ENCODE data around the gene DLL1.

DLL1 gene

GRCh38 chr6:170250455-170250854 lies 40.4 kb downstream of the DLL1 start:
- Mint-ChIP-seq H3K9me3 (peaks cover 5% of the 10 kb centered on the region), H3K4me1 (peaks cover 55% of the 10 kb centered on the region), H3K36me3 (ENCODE audit: low read depth) (no peaks in the 10 kb centered on the region), H3K27ac (peak overlapping the region in 1 of 3 experiments; percentile 17), H3K4me3 (no peak overlapping the region), H3K27me3 (ENCODE audit: low read depth) (peaks cover 39% of the 10 kb centered on the region)
- no peak for TF ChIP-seq CTCF (IDR thresholded peaks at IDR 0.05; ENCODE audit: unreplicated experiment in 3 of 3)

DNA sequence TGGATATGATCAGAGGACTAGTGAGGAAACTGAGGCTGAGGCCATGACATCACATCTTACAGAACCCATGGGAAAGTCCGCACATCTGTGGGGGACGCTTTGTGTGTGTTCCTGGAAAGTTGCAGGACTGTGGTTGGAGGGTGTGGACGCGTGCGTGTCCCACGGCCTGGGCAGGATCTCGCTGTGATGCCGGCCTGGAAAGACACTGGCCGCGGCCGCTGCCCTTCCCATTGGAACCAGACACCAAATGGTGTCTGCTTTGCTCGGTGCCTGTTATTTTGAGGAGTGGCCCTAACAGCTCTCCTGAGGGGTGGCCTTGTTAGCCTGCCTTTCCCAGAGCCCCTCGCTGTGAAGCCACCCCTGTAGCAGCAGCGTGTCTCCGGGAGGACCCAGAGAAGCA lies 41.1 kb downstream of the DLL1 start:
- Mint-ChIP-seq H3K9me3 (no peaks in the 10 kb centered on the region), H3K4me1 (peaks cover 56% of the 10 kb centered on the region), H3K27ac (peak overlapping the region in 1 of 3 experiments; percentile 17), H3K4me3 (no peak overlapping the region), H3K27me3 (ENCODE audit: low read depth) (peaks cover 44% of the 10 kb centered on the region), H3K36me3 (ENCODE audit: low read depth) (no peaks in the 10 kb centered on the region)
- no peak for TF ChIP-seq CTCF (IDR thresholded peaks at IDR 0.05; ENCODE audit: unreplicated experiment in 3 of 3)

DNA sequence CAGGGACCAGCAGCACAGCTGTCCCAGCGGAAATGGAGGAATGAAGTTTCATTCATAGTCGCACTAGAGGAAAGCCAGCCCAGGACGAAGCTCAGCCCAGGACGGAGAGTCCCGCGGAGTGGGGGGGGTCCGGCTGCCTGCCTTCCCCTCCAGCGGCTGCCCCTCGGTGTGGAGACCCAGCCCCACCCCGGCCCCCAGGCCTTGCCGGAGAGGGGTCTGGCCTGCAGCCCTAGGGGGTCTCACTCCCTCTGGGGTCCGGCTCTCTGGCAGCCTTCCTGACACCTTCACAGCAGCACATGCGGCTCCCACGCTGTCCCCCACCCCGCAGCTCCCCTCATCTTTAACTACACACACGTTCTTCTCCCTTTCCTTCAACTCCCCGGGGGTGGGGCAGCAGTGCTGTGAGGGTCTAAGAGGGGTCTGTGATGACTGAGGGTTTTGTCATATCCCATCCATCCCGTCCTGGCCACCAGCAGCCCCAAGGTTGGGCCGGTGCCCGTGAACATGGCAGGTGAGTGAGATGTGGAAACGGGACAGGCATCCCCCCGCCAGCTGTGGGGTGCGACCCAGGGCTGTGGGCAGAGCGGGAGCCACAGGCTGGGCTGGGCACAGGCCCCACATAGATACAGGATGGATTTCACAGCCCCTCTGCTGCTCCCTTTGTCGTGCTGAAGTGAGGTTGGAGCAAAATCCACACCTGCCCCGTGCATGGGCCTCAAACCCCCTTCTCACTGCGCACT lies 41.8 kb downstream of the DLL1 start:
- Mint-ChIP-seq H3K4me1 (peaks cover 62% of the 10 kb centered on the region), H3K9me3 (no peaks in the 10 kb centered on the region), H3K4me3 (no peak overlapping the region), H3K36me3 (ENCODE audit: low read depth) (no peaks in the 10 kb centered on the region), H3K27ac (peak overlapping the region in 2 of 3 experiments; percentile 63 to 72), H3K27me3 (ENCODE audit: low read depth) (peaks cover 41% of the 10 kb centered on the region)
- TF ChIP-seq CTCF (IDR thresholded peaks at IDR 0.05; ENCODE audit: unreplicated experiment in 3 of 3) = no peak

- Mint-ChIP-seq H3K27ac (peak overlapping the region; percentile 23 to 72 (median 63)), H3K4me3 (peak overlapping the region in 2 of 3 experiments; percentile 26 to 35), H3K36me3 (ENCODE audit: low read depth) (no peaks in the 10 kb centered on the region), H3K9me3 (no peaks in the 10 kb centered on the region), H3K4me1 (peaks cover 66% of the 10 kb centered on the region), H3K27me3 (ENCODE audit: low read depth) (peaks cover 39% of the 10 kb centered on the region)
- TF ChIP-seq CTCF (IDR thresholded peaks at IDR 0.05; ENCODE audit: unreplicated experiment in 3 of 3) = no peak
Observed at GRCh38 chr6:170248111-170248805, 42.6 kb downstream of the DLL1 start.

GRCh38 chr6:170247178-170247701 lies 43.6 kb downstream of the DLL1 start:
- H3K27ac Mint-ChIP-seq = no peak overlapping the region
- H3K36me3 Mint-ChIP-seq (ENCODE audit: low read depth) = no peaks in the 10 kb centered on the region
- H3K4me1 Mint-ChIP-seq = peaks cover 64% of the 10 kb centered on the region
- H3K27me3 Mint-ChIP-seq (ENCODE audit: low read depth) = peaks cover 37% of the 10 kb centered on the region
- peak overlapping the region in 2 of 3 experiments; percentile 31 to 40 for H3K4me3 Mint-ChIP-seq
- no peak for TF ChIP-seq CTCF (IDR thresholded peaks at IDR 0.05; ENCODE audit: unreplicated experiment in 3 of 3)
- no peaks in the 10 kb centered on the region for H3K9me3 Mint-ChIP-seq
